HG02571 (cell line): Measurements from ENCODE around the gene XG.
"Not testable (repeated sequence)": the region's sequence is repeated elsewhere in the genome, so short reads cannot be mapped to it uniquely, and the experiment has no call there.

Experiments used
- ATAC-seq: cut with Tn5 transposase; IDR thresholded peaks from one replicate; pipeline ENCODE4 v1.9.1; 2021; ENCODE audit warnings: mild to moderate bottlenecking, moderate library complexity; ENCODE audit not compliant: unreplicated experiment

XG gene, protein sequence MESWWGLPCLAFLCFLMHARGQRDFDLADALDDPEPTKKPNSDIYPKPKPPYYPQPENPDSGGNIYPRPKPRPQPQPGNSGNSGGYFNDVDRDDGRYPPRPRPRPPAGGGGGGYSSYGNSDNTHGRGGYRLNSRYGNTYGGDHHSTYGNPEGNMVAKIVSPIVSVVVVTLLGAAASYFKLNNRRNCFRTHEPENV

GRCh38 chrX:2751874-2752300 lies at the start of gene XG:
Gene XG (plus strand): TSS chrX:2752040. CDS start chrX:2752275, 235 bp downstream.
- ATAC-seq, result not testable (repeated sequence)

- ATAC-seq, result no peak
These were observed 47.9 kb upstream of the XG start for GRCh38 chrX:2703991-2704369.

DNA sequence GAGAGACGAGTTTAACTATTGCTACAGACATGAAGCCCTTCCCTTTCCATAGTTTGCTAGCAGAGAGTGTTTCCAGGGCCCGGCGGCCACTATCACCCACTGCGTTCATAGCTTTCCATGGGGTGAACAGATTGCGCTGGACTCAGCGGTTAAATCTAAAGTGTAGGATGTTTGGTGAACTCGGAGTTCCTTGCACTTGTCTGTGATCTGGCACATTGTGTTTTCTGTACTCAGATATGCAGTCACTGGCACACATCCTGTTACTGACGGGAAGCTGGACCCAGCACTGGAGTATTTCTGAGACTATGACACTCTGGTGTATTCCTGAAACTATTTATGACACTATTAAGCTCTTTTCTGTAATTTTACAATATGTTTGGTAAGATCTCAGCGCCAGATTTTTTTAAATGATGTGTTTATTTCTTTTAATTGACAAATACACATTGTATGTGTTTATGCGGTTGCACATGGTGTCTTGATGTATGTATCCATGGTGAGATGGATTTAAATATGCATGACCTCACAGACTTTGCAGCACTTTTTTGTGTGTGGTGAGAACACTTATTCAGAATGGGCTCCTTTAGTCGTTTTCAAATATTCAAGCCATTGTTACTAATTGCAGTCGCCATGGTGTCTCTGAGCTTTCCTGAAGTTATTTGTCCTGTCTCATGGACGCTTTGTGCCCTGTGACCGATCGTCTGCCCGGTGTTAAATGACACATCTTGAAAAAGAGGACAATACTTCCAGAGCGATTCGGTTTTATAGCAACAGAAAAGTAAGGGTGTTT lies 46.6 kb upstream of the XG start:
- no peak for ATAC-seq

- ATAC-seq, result peak; percentile 86
These were observed 44.5 kb upstream of the XG start for GRCh38 chrX:2707334-2707760.

GRCh38 chrX:2708021-2708420 lies 43.8 kb upstream of the XG start:
- no peak for ATAC-seq

GRCh38 chrX:2708592-2709188 lies 43.1 kb upstream of the XG start:
- no peak for ATAC-seq

DNA sequence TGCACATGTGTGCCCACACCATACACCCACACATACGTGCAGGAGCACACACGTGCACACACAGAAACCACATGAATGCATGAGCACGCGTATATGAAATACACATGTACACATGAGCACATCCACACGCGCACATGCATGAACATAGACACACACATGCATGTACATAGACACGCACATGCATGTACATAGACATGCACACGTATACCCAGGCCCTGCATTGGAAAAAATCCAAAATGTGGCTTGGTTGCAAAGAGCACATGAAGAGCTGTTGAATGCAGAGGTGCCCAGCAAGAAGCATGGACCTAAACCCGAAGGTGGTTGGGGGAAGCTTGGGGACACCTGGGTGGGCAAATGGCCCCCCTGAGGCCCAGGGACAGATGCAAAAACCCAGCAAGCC lies 42.3 kb upstream of the XG start:
- ATAC-seq, result no peak

GRCh38 chrX:2710041-2710840 lies 41.6 kb upstream of the XG start:
- ATAC-seq, result no peak

DNA sequence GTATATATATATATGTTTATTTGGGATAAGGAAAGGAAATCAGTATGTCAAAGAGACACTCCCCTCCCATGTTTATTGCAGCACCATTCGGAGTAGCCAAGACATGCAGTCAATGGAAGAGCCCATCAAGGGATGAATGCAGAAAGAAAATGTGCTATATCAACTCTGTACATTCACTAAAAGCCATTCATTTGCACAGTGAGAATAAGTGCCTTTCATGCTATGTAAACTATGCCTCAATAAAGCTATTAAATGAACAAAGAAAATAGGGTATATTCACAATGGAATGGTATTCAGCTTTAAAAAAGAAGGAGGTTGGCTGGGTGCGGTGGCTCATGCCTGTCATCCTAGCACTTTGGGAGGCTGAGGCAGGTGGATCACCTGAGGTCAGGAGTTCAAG lies 40.4 kb upstream of the XG start:
- ATAC-seq, result no peak

DNA sequence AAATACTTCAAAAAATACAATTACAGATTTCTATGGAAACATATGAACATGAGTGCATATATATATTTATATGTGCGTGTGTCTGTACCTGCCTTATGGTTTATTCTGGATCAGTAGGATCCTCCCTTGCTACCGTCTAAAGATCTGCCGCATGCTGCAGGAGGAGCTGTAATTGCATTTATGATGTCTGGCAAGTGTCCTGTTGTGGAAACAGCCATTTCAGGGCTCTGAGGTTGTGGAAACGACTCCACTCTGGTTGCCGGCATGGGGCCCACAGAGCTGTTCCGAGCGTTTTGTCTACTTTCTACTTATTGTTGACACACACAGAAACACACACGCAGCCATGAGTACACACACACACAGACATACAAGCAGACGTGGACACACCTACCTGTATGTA lies 39.4 kb upstream of the XG start:
- no peak for ATAC-seq

DNA sequence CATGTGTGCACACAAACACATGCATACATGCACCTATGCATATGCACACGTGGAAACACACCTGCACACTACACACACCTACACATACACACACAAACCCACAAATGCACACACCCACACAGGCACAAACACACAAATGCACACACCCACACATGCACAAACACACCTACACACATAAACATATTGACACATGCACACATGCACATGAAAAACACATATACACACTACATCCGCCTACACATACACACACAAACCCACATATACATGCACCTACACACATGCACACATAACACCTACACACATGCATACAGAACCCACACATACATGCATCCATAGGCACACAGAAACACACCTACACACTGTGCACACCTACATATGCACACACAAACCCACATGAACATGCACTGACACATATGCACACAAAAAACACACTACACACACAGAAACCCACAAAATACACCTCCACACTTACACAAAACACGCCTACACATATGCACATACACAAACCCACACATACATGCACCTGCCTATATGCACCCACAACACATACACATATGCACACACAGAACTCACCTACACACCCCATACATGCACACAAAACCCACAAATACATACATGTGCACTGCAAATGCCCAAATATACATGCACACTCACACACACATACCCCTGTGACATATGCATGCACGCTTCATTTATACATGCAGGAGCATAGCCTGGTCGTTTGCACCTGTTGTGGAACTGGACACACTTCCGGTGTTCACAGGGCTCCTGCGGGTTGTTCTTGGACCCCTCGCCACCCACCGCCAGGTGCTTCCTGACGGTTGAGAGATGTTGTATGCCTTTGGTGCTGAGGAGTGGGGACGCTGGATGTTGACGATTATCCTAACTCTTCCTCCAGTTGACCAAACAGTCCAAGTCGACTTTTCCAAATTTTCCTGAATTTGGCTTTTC lies 38.7 kb upstream of the XG start:
- no peak for ATAC-seq

DNA sequence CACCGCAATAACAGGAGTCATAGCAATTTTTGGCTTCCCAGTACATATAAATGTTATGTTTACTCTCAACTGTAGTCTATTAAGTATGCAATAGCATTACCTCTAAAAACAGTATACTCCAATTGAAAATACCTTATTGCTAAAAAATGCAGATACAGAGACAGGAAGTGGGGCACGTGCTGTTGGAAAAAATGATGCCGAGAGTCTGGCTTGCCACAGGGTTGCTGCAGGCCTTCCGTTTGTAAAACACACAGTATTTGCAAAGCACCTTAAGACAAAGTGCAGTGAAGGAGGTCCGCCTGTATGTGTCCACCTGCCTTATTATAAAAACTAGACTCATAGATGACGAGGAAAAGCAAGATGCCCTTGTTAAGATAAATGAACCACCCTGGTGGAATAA lies 37.3 kb upstream of the XG start:
- no peak for ATAC-seq

DNA sequence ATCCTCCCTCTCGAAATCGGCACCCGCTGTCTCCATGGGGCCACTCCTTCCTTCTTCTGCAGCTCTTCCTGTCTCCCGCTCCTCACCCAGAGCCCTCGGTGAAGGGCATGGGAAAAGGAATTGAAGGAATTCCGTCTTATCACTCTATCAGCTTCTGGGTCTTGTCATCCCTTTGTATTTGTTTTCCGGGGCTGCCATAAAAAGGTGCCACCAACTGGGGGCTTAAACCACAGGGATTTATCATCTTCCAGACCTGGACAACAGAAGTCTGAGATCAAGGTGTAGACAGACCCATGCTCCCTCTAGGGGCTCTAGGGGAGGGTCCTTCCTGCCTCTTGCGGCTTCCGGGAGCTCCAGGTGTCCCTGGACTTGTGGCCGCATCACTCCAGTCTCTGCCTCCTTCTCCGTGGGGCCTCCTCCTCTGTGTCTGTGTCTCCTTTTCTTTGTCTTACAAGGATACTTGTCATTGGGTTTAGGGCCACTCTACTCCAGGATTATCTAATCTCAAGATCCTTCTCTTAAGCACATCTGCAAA lies 36.7 kb upstream of the XG start:
- ATAC-seq, result no peak

DNA sequence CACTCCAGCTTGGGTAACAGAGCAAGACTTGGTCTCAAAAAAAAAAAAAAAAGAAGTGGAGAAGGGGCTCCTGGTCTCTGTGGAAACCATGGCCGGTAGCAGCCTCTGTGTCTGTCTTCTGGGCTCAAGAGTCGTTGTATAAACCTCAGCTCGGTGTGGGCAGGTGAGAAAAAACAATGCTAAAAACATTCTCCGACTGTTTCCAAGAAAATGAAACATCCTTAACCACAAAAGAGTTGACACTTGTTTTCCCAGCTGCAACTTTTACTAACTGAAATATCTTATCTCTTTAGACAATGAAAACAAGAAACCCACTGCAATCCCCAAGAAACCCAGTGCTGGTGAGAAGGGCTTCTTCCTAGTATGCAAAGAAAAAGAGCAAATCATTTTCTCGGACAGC lies 34.5 kb upstream of the XG start:
- ATAC-seq, result no peak

DNA sequence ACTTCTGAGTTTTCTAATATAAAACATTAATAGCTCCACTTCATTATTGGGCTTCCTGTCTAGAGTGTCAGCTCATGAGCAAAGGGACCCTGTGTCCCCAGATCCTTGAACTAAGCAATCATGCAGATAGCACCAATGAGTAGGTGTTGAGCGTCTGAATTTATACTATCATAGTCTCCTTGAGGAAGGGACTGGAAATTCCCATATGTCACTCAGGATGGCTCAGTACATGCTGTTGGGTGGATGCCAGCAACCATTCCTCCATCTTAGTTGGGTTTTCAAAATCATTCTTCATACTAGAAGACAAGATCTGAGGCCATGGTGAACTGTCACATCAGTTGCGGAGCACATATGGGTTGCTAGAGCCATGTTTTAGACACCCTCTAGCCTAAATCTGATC lies 33.0 kb upstream of the XG start:
- no peak for ATAC-seq

DNA sequence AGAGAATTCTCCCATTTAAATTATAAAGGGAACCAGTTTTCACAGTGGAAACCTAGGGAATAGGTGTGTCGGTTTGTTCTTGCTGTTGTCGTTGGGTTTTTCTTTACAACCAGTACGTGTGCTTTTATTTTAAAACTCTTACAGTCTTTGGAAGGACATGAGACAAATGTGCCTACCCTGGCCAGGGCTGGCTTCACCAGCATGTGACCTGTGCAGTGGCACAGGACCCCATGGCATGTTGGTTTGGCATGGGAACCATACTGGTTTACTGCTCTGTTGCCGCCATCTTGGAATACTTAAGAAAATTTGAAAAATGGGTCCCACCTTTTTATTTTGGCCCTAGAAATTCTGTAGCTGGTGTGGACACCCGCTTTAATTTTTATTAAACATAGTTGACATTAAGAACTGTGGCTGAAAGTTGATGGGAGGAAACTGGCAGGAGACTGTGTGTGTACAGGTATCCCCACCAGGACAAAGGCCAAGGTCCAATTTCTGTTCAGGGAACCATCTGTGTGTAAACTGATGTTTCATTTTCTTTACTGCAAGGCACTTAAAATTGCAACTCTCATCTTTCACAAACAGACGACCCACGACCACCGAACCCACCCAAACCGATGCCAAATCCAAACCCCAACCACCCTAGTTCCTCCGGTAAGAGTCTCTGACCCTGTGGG lies 31.9 kb upstream of the XG start:
- ATAC-seq, result no peak

GRCh38 chrX:2723286-2723879 lies 28.5 kb upstream of the XG start:
- ATAC-seq, result no peak

GRCh38 chrX:2727264-2727663 lies 24.6 kb upstream of the XG start:
- ATAC-seq, result not testable (repeated sequence)

- ATAC-seq, result no peak
These were observed 19.8 kb upstream of the XG start for GRCh38 chrX:2732076-2732475.
